CD4-positive, alpha-beta T cell (primary cell): ENCODE measurements around the gene TPGS2. TPM values are rescaled to one million over a fixed set of nuclear protein-coding genes. Genes with fewer than 3 reads are reported as not detected.

Experiments
- ATAC-seq: fragments of 200-7000 bp; cut with Tn5 transposase; one replicate; pipeline ENCODE4 v1.10.0; 2022; ENCODE audit warnings: mild to moderate bottlenecking; ENCODE audit not compliant: poor library complexity
- CTCF ChIA-PET: fragments of 350-600 bp; sonication (Branson Sonifier 250); formaldehyde crosslinking; loops from one replicate; lab custom pipeline; 2021; ENCODE audit warnings: antibody characterized with exemption, inconsistent platforms; lab: Charles Lee
- POLR2A ChIA-PET: fragments of 350-600 bp; sonication (Branson Sonifier 250); formaldehyde crosslinking; loops from one replicate; lab custom pipeline; 2021; ENCODE audit warnings: antibody characterized with exemption, inconsistent platforms; lab: Charles Lee
- DNase-seq, 14 experiments: peaks; one replicate each; pipeline ENCODE4 v3.0.0-alpha.2; 2013 to 2020; ENCODE audit warnings: mixed read lengths in 2 of 14
- H3K27ac ChIP-seq, 2 donors: one replicate each; pipeline versions ENCODE4 v1.5.1 to v1.7.0; 2013; ENCODE audit warnings: low read length in 2 of 2, low read depth in 1 of 2, mild to moderate bottlenecking in 1 of 2
- H3K27me3 ChIP-seq, 2 experiments: 1 replicate in 1 of 2; 2 replicates in 1 of 2; pipeline versions ENCODE4 v1.6.1 to v1.7.0; 2013; ENCODE audit warnings: low read length in 2 of 2, control low read depth in 1 of 2, mild to moderate bottlenecking in 1 of 2, moderate library complexity in 1 of 2; ENCODE audit not compliant: insufficient read depth in 2 of 2, control insufficient read depth in 1 of 2
- H3K36me3 ChIP-seq: one replicate; pipeline ENCODE4 v1.6.1; 2013; ENCODE audit warnings: low read length, control low read depth; ENCODE audit not compliant: insufficient read depth
- H3K4me1 ChIP-seq: one replicate; pipeline ENCODE4 v1.6.1; 2013; ENCODE audit warnings: low read length, control low read depth; ENCODE audit not compliant: insufficient read depth
- H3K4me3 ChIP-seq: one replicate; pipeline ENCODE4 v1.5.1; 2013; ENCODE audit warnings: mild to moderate bottlenecking, low read length, moderate library complexity
- H3K9me3 ChIP-seq, 2 experiments: 1 replicate in 1 of 2; 2 replicates in 1 of 2; pipeline versions ENCODE4 v1.6.1 to v1.7.0; 2013; ENCODE audit warnings: low read length in 2 of 2, mild to moderate bottlenecking in 2 of 2, control low read depth in 1 of 2, moderate library complexity in 1 of 2; ENCODE audit not compliant: control insufficient read depth in 1 of 2, insufficient read depth in 1 of 2
- H3K27ac Mint-ChIP-seq: one replicate; pipeline ENCODE4 v1.8.0; 2020; ENCODE audit warnings: mixed read lengths
- H3K27me3 Mint-ChIP-seq: one replicate; pipeline ENCODE4 v1.8.0; 2021; ENCODE audit warnings: mixed read lengths
- H3K36me3 Mint-ChIP-seq: one replicate; pipeline ENCODE4 v1.8.0; 2021; ENCODE audit warnings: low read depth, mixed read lengths
- H3K4me1 Mint-ChIP-seq: one replicate; pipeline ENCODE4 v1.8.0; 2021; ENCODE audit warnings: low read depth, mixed read lengths
- H3K4me3 Mint-ChIP-seq: one replicate; pipeline ENCODE4 v1.8.0; 2020; ENCODE audit warnings: mild to moderate bottlenecking, mixed read lengths
- H3K9me3 Mint-ChIP-seq: one replicate; pipeline ENCODE4 v1.8.0; 2020; ENCODE audit warnings: mixed read lengths
- CTCF ChIP-seq: fragments of 200-600 bp; IDR thresholded peaks from one replicate; pipeline ENCODE4 v1.8.0; 2022; ENCODE audit warnings: antibody characterized with exemption, mild to moderate bottlenecking
- intact Hi-C, 2 experiments: fragments of 100-400 bp; cut with DNase I in 1 of 2; cut with micrococcal nuclease in 1 of 2; formaldehyde crosslinking; loops; one replicate each; pipeline versions ENCODE4 v1.15.1 to v1.9.0; 2023 to 2025; cut with DNase I, micrococcal nuclease
- total RNA-seq, 174 experiments: library from RNA in 2 of 174; stranded (reverse) in 2 of 174; gene quantifications; one replicate each; pipeline ENCODE4 v1.2.3 and lab custom pipeline; 2021 to 2026

The TPGS2 gene
- total RNA-seq, 2 experiments from 2014 or later: 16.4 to 19.0 TPM

GRCh38 chr18:36871801-36872200 is 43.0 kb upstream of the TPGS2 start:
- CTCF ChIA-PET: no interaction called here
- H3K27ac Mint-ChIP-seq: no peak overlapping the region

GRCh38 chr18:36867056-36867455 is 38.3 kb upstream of the TPGS2 start:
- CTCF ChIA-PET: no interaction called here
- POLR2A ChIA-PET: no interaction called here
- Histone ChIP-seq H3K27me3 (no peaks in the 10 kb centered on the region), H3K4me1 (no peaks in the 10 kb centered on the region), H3K36me3 (no peaks in the 10 kb centered on the region), H3K27ac (no peak overlapping the region), H3K4me3 (no peak overlapping the region), H3K9me3 (no peaks in the 10 kb centered on the region)
- Mint-ChIP-seq H3K27me3 (no peaks in the 10 kb centered on the region), H3K36me3 (peaks cover 58% of the 10 kb centered on the region), H3K27ac (no peak overlapping the region), H3K4me1 (peaks cover 3% of the 10 kb centered on the region), H3K9me3 (no peaks in the 10 kb centered on the region), H3K4me3 (no peak overlapping the region)
- no peak for TF ChIP-seq CTCF
- intact Hi-C loops: no loop called here
- no peak for DNase-seq
- ATAC-seq: no peak

More at GRCh38 chr18:36871801-36872200, 43.0 kb upstream of the TPGS2 start:
- Histone ChIP-seq H3K4me1 (no peaks in the 10 kb centered on the region), H3K27me3 (no peaks in the 10 kb centered on the region), H3K9me3 (no peaks in the 10 kb centered on the region), H3K4me3 (no peak overlapping the region), H3K36me3 (peaks cover 2% of the 10 kb centered on the region), H3K27ac (no peak overlapping the region)
- no peak overlapping the region for H3K4me3 Mint-ChIP-seq
- peaks cover 76% of the 10 kb centered on the region for H3K36me3 Mint-ChIP-seq
- POLR2A ChIA-PET: no interaction called here
- intact Hi-C loops: no loop called here
- H3K9me3 Mint-ChIP-seq: peaks cover 2% of the 10 kb centered on the region
- H3K4me1 Mint-ChIP-seq: no peaks in the 10 kb centered on the region
- TF ChIP-seq CTCF: no peak
- DNase-seq (no peak), ATAC-seq (no peak)
- H3K27me3 Mint-ChIP-seq: no peaks in the 10 kb centered on the region

- no peak overlapping the region for H3K27ac ChIP-seq
- H3K4me1 Mint-ChIP-seq: peaks cover 3% of the 10 kb centered on the region
- no peaks in the 10 kb centered on the region for H3K4me1 ChIP-seq
- no peaks in the 10 kb centered on the region for H3K27me3 Mint-ChIP-seq
- no peaks in the 10 kb centered on the region for H3K9me3 Mint-ChIP-seq
- ATAC-seq: no peak
- peaks cover 46% of the 10 kb centered on the region for H3K36me3 Mint-ChIP-seq
- intact Hi-C loops: no loop called here
- no peak for TF ChIP-seq CTCF
- H3K9me3 ChIP-seq: no peaks in the 10 kb centered on the region
- H3K27me3 ChIP-seq: no peaks in the 10 kb centered on the region
- H3K4me3 ChIP-seq: no peak overlapping the region
- no peak for DNase-seq
- H3K4me3 Mint-ChIP-seq: no peak overlapping the region
- H3K27ac Mint-ChIP-seq: no peak overlapping the region
- POLR2A ChIA-PET: no interaction called here
- CTCF ChIA-PET: no interaction called here
- peaks cover 4% of the 10 kb centered on the region for H3K36me3 ChIP-seq
These were observed 33.4 kb upstream of the TPGS2 start for GRCh38 chr18:36862182-36862581.
